ENCODE results near the gene PARG. TPM values are rescaled to one million over a fixed set of nuclear protein-coding genes. Genes with fewer than 3 reads are reported as not detected.

Gene PARG
- total RNA-seq, 1 donor from 2014 or later, result 25.1 TPM

DNA sequence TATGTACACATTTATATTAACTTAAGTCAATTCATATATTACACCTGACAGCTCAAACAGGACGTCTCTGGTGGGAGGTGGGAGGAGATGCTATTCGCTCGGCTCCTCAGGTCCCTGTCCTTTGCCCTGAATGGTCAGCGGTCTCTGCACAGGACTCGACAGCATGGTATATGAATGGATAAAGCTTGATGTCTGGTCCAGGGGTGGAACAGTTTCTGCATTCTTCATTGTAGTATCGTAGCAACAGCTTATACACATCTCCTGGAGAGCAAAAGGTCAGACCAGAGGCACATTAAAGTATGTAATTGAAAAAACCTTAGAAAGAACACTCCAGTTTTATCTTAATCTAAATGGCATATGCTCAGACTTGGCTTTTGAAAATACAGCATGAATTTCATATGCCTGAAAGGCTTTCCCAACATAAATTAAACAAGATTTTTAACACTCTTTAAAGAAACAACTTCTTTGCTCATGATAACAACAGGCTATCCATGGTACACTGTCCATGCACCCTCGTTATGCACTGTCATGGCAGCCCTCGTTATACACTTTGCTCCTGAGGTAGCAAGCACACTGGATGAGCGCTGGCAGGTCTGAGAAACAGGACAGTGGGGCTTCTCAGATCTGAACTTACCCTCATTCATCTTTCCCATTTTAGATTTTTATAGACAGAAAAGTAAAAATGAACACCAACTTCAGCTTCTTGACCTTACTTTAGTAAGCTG is 122.4 kb downstream of the PARG start:
- Histone ChIP-seq H3K27ac (replicated peaks) (no peak overlapping the region), H3K4me1 (no peaks in the 10 kb centered on the region), H3K9me3 (replicated peaks) (no peaks in the 10 kb centered on the region), H3K4me3 (no peak overlapping the region), H3K36me3 (peaks cover 60% of the 10 kb centered on the region), H3K27me3 (ENCODE audit: low read depth) (no peaks in the 10 kb centered on the region)
- no peak for DNase-seq
- intact Hi-C loops (cut with micrococcal nuclease), result no loop called here
- TF ChIP-seq, protein P1, sequence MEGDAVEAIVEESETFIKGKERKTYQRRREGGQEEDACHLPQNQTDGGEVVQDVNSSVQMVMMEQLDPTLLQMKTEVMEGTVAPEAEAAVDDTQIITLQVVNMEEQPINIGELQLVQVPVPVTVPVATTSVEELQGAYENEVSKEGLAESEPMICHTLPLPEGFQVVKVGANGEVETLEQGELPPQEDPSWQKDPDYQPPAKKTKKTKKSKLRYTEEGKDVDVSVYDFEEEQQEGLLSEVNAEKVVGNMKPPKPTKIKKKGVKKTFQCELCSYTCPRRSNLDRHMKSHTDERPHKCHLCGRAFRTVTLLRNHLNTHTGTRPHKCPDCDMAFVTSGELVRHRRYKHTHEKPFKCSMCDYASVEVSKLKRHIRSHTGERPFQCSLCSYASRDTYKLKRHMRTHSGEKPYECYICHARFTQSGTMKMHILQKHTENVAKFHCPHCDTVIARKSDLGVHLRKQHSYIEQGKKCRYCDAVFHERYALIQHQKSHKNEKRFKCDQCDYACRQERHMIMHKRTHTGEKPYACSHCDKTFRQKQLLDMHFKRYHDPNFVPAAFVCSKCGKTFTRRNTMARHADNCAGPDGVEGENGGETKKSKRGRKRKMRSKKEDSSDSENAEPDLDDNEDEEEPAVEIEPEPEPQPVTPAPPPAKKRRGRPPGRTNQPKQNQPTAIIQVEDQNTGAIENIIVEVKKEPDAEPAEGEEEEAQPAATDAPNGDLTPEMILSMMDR (IDR thresholded peaks at IDR 0.05; ENCODE audit: borderline replicate concordance), result no peak

- Histone ChIP-seq H3K27me3 (ENCODE audit: low read depth) (no peaks in the 10 kb centered on the region), H3K9me3 (replicated peaks) (peaks cover 6% of the 10 kb centered on the region), H3K4me3 (no peak overlapping the region), H3K4me1 (no peaks in the 10 kb centered on the region), H3K36me3 (peaks cover 60% of the 10 kb centered on the region), H3K27ac (replicated peaks) (no peak overlapping the region)
- TF ChIP-seq, protein P1 (IDR thresholded peaks at IDR 0.05; ENCODE audit: borderline replicate concordance), result no peak
- intact Hi-C loops (cut with micrococcal nuclease), result no loop called here
- no peak for DNase-seq
These were observed 124.0 kb downstream of the PARG start for GRCh38 chr10:49817845-49818244.

GRCh38 chr10:49803988-49804387 is 137.8 kb downstream of the PARG start:
- Histone ChIP-seq H3K27ac (replicated peaks) (no peak overlapping the region), H3K9me3 (replicated peaks) (peaks cover 16% of the 10 kb centered on the region), H3K27me3 (ENCODE audit: low read depth) (peaks cover 10% of the 10 kb centered on the region), H3K36me3 (no peaks in the 10 kb centered on the region), H3K4me1 (no peaks in the 10 kb centered on the region), H3K4me3 (no peak overlapping the region)
- TF ChIP-seq, protein P1 (IDR thresholded peaks at IDR 0.05; ENCODE audit: borderline replicate concordance), result no peak
- intact Hi-C loops (cut with micrococcal nuclease), result no loop called here
- no peak for DNase-seq

DNA sequence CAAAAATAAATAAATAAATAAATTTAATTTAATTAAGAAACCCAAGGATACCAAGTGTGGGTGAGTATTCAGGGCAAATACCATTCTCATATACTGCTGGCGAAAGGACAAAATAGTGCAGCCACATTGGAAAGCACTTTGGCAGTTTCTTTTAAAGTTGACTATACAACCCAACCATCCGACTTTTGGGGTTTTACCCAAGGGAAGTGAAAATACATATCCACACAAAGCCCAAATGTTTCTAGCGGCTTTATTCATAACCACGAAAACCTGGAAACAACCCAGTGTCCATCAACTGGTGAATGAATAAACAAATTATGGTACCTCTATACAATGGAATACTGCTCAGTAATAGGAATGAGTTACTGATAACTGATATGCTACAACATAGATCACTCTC is 143.6 kb downstream of the PARG start:
- DNase-seq, result no peak
- peaks cover 19% of the 10 kb centered on the region for H3K27me3 ChIP-seq (ENCODE audit: low read depth)
- no peak overlapping the region for H3K4me3 ChIP-seq
- H3K4me1 ChIP-seq, result no peaks in the 10 kb centered on the region
- no peaks in the 10 kb centered on the region for H3K9me3 ChIP-seq (replicated peaks)
- no peak overlapping the region for H3K27ac ChIP-seq (replicated peaks)
- intact Hi-C loops (cut with micrococcal nuclease), result no loop called here
- H3K36me3 ChIP-seq, result no peaks in the 10 kb centered on the region
- TF ChIP-seq, protein P1 (IDR thresholded peaks at IDR 0.05; ENCODE audit: borderline replicate concordance), result no peak

GRCh38 chr10:49791100-49791499 is 150.7 kb downstream of the PARG start:
- no peak overlapping the region for H3K27ac ChIP-seq (replicated peaks)
- no peaks in the 10 kb centered on the region for H3K36me3 ChIP-seq
- TF ChIP-seq, protein P1 (IDR thresholded peaks at IDR 0.05; ENCODE audit: borderline replicate concordance), result no peak
- intact Hi-C loops (cut with micrococcal nuclease), result no loop called here
- H3K9me3 ChIP-seq (replicated peaks), result no peaks in the 10 kb centered on the region
- DNase-seq, result no peak
- H3K4me1 ChIP-seq, result no peaks in the 10 kb centered on the region
- H3K27me3 ChIP-seq (ENCODE audit: low read depth), result peaks cover 28% of the 10 kb centered on the region
- H3K4me3 ChIP-seq, result no peak overlapping the region
